HTERT RPE-1 (cell line): Measurements from ENCODE around the gene LYPLAL1.
"Not testable (repeated sequence)": the region's sequence is repeated elsewhere in the genome, so short reads cannot be mapped to it uniquely, and the experiment has no call there.

Experiments used
- in situ Hi-C: fragments of 300-500 bp; cut with MboI; formaldehyde crosslinking; loops from 4 replicates; pipeline ENCODE4 v1.14.3; 2020; ENCODE audit warnings: low sequenced_read_pairs

Gene LYPLAL1

GRCh38 chr1:219209578-219209977 is 35.9 kb downstream of the LYPLAL1 start:
- in situ Hi-C loops = no loop called here

DNA sequence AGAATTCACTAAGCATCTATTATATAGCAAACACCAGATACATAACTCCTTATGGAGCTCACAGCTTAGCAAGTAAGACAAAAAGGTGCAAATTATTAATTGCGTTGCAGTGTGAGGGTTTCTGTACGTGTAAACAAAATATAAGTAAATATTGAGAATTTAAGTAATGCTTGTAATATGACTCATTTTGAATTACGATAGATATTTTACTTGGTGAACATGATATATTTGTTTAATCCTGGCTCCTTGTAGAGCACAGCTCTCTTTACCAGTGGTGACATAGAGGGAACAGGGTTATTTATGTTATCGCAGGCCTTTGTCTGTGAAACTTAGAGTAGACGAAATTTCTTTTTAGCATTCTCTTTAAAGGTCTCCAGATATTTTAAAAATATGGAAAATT is 36.4 kb downstream of the LYPLAL1 start:
- in situ Hi-C loops = no loop called here

DNA sequence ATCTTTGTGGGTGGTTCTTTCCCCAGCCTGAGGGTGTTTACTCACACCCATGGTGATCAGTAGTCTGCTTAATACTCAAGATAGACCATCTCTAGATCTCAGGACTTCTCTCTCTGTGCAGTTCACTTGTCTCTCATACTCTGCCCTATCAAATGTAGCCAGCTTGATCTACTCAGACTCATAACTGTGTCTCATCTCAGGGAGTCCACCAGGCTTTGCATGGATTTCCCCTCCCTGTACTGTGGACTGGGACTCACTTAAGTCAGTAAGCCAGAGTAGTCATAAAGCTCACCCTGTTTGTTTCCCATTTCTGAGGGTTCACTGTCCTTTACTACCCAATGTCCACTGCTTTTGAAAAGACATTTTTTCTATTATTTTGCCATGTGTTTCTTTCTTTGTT is 41.8 kb downstream of the LYPLAL1 start:
- in situ Hi-C loops = no loop called here

GRCh38 chr1:219220945-219221344 is 47.3 kb downstream of the LYPLAL1 start:
- in situ Hi-C loops = no loop called here

- in situ Hi-C loops = no loop called here
Measured at GRCh38 chr1:219223496-219223895, 49.8 kb downstream of the LYPLAL1 start.

GRCh38 chr1:219226196-219226595 is 52.5 kb downstream of the LYPLAL1 start:
- in situ Hi-C loops = no loop called here

GRCh38 chr1:219227360-219228057 is 53.8 kb downstream of the LYPLAL1 start:
- in situ Hi-C loops = no loop called here

DNA sequence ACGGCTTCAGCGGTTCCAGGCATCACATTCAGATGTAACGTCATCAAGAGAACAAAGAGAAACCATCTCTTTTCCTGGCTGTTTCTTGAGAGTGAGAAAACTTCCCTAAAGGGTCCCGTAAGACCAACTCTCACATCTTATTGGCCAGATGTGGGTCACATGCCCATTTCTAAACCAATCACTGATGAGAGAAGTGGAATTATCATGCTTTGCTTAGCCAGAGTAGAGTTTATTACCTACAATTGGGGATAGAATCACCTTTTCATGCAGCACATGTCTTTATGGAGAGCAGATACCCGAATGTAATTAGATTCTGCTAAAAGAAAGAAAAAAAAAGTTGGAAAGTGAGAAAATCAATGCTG is 54.4 kb downstream of the LYPLAL1 start:
- in situ Hi-C loops = no loop called here

- in situ Hi-C loops = no loop called here
Measured at GRCh38 chr1:219232890-219233289, 59.2 kb downstream of the LYPLAL1 start.

- in situ Hi-C loops = no loop called here
Measured at GRCh38 chr1:219235903-219236481, 62.3 kb downstream of the LYPLAL1 start.

GRCh38 chr1:219236933-219237610 is 63.4 kb downstream of the LYPLAL1 start:
- in situ Hi-C loops = no loop called here

GRCh38 chr1:219239518-219239917 is 65.8 kb downstream of the LYPLAL1 start:
- in situ Hi-C loops = no loop called here

DNA sequence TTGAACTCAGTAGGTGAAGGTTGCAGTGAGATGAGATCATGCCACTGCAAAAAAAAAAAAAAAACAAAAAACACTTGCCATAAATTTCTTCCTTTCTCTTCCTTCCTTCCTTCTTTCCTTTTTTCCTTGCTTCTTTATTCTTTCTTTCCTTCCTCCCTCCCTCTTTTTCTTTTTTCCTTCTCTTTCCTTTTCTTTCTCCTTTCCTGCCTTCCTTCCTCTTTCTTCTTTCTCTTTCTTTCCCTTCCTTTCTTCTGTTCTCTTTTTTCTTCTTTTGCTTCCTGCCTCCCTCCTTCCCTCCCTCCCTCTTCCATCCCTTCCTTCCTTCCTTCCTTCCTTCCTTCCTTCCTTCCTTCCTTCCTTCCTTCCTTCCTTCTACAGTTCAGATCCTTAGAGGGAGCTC is 71.2 kb downstream of the LYPLAL1 start:
- in situ Hi-C loops = no loop called here

DNA sequence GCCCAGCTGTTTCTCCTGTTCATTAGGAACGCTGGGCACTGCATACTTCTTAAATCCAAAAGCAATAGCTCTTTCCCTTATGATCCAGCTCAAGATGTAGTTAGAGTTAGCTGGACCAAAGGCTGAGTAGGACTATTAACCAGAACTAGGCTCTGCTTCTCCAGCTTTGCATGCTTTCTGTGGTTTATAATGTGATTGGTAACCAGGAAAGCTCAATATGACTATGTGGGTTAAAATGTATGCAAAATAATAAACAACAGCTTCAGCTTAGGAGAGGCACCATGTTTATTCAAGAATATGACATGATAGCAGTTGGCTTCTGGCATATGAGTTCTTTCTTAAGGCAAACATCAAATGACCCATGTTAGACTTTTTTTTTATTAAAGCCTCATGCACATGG is 73.8 kb downstream of the LYPLAL1 start:
- in situ Hi-C loops = no loop called here

- in situ Hi-C loops = not testable (repeated sequence)
Measured at GRCh38 chr1:219250468-219250867, 76.8 kb downstream of the LYPLAL1 start.

- in situ Hi-C loops = no loop called here
Measured at GRCh38 chr1:219257751-219258150, 84.1 kb downstream of the LYPLAL1 start.

GRCh38 chr1:219261454-219261853 is 87.8 kb downstream of the LYPLAL1 start:
- in situ Hi-C loops = no loop called here
